SK-N-DZ (cell line): ENCODE measurements around the gene TRABD2B.

Source experiments
- DNase-seq: peaks from one replicate; pipeline ENCODE4 v3.0.0-alpha.2; 2015; ENCODE audit warnings: low spot score

TRABD2B gene

DNA sequence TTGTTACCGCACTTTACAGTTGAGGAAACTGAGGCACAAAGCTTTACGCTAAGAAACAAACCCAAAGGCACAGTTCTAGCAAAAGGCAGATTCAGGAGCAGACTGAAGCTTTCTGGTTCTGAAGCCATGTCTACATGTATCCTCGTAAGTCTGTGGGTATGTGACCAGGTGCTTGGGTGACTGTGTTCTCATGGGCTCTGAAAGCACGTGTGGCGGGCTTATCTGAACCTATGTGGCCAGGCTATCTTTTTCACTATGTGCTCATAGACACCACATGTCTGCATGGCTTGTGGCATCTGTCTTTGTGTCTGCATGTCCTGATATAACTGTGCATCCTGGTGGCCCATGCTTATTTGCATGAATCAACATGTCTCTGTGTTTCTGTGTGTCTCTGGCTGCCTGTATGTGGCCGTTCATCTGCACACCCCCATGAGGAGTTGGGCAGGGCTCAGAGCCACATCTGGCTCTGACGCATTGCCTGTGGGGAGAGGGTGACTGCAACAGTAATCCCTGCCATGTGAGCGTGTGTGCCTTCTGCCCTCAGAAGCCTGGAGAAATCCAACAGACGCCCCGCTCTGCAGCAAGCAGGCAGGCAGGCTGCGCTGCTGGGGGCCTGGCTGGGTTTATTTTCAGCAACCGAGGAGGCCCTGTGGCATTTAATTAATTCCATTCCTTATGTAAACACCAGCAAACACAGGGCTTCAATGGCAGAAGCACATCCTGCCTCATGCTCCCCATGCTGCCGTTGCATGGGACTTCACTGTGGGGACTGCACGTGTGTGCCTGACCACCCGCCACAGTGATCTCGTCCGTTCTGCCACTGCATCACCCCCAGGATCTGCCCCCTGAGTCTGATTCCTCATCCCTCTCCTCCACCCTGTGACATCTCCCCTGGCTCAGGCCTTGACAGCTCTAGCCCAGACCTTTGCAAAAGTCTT is 115.4 kb downstream of the TRABD2B start:
- peak; percentile 35 for DNase-seq

DNA sequence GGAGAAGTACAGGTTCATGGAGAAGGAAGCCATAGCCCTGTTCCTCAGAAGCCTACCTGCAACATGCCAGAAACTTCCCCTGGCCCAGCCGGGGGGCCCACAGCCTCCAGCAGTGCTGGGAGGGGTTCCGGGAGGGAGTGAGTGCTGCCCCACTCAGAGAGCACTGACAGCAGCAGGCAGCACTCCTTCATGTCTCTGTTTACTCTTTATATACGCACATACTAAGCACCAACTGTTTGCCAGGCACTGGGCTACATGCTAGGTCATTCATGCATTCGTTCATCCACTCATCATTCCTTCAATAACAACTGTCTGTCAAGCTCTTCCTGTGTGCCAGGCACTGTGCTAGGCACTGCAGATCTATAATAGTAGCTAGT is 120.6 kb downstream of the TRABD2B start:
- no peak for DNase-seq

DNA sequence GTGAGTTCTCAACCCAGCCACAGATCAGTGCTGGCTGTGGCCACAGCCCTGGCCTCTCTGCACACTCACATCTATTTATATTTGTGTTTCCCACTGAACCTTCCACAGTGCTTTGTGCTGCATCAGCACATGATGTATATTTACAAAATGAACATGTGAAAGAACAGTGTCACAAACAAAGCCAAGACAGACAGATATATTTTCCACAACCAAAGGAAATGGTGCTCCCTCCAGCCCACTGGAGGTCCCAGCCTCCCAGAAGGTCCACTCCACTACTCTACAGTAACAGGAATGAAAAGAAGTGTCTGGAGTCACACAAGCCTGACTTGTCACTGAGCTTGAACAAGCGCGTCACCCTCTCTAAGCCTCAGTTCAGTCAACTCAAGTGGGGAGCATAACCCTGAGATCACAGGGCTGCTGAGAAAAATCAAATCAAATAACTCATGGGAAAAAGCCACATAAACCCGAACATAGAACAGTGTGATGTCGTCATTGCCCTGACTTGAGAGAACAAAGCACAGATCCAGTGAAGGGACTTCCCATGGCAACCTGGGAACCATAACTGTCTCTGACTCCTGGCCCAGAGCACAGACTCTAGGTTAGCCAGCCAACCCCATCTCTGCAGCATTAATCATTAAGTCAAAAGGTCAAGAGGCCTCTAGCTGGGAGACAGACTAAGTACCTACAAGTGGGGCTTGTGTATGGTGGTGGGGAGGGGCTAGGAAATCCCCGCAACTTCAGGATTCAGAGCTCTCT is 121.2 kb downstream of the TRABD2B start:
- peak; percentile 29 for DNase-seq

DNA sequence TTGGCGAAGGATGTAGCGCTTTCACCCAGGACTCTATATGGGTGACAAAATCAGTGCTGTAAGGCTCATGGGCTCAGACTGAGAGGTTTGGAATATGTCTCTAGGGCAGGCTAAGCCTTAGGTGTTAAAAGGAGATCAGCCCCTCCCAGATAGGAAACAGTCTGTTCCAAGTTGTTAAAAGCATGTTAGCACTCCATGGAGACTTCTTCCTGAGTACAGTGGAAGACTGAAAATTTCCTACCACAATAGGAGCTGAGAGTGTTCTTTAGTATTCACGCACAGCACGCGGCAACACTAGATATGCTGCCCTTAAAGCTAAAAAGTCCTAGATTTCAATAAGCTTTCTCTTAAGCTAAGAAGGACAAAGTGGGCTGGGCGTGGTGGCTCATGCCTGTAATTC is 122.1 kb downstream of the TRABD2B start:
- DNase-seq, result no peak

DNA sequence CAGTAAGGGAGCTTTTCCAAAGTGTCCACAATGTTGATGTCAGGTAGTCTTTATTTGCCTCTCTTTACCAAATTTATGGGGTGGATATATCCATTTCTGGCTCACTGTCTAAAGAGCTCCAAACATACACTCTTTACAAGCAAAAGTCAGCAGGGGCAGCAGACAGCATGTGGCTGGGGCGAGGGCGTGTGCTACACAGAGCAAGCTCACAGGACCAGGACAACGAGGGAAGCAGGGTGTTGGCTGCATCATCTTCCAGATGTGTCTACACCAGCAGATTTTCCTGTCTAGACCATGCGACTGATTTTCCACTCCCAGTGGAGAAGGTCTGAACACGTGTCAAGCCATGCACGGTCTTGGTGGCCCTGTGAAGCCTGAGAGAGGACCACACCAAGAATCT is 123.8 kb downstream of the TRABD2B start:
- DNase-seq, result no peak

DNA sequence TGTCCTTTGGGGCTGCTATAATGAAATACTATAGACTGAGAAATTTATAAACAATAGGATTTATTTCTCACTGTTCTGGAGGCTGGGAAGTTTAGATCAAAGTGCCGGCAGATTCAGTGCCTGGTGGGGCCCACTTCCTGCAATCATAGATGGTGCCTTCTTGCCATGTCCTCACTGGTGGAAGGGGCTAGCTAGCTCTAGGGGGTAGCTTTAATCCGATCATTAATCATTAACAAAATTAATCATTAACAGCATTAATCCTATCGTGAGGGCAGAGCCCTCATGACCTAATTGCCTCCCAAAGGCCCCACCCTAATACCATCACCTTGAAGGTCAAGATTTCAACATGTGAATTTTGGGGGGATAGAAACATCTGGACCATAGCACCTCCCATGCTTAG is 124.3 kb downstream of the TRABD2B start:
- DNase-seq, result no peak

DNA sequence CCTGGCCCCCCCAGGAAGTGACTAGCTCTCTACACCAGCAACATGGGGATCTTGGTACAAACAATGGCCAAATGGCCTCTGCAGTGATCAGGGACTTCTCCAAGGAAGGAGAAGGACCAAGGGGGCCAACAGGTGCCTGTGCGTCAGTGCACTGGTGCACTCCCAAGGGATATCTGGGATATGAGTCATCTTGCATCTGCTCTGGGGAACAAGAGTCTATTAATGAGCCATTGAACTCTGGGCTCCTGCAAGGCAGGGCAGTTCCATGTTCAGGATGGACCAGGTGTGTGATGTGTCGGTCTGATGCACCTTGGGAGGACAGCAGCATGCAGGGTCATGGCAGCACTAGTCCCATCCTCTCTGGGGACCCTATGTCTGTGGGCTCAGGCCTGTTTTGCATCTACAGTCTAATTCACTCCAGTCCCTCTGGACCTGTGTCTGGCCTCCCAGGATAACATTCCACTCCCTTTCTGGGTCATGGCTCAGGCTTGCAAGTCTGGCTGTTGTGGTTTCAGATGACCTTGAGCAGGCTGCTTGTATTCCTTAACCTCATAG is 125.3 kb downstream of the TRABD2B start:
- peak; percentile 71 for DNase-seq

DNA sequence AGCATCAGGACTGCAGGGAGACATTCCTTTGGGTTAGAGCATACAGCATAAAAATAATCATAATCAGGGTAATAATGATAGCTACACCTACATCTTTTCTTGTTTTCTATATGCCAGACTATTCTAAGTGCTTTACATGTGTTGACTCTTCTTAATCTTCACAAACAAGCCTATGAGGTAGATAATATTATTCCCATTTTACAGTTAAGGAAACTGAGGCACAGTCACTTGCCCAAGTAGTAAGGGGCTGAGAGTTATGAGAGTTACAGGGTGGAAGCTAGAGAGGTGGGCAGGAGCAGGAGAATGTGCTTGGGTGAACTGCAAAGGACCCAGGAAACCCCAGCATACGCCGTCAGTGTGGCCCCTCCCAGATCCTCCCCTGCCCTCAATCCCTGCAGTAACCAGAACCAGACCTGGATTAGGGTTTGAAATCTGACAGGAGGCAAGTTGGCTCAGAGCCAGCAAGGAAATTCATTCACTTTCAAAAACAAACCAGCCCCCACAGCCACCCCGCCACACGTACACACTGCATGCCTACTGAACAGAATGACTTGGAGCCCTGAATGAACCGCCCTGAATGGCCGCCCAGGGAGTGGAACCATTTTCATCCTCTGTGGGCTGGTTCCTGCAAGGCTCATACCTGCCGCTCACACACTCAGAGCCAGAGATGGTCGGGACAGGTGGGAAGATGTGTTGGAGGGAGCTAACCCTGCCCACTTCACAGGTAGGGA is 126.1 kb downstream of the TRABD2B start:
- DNase-seq, result no peak

DNA sequence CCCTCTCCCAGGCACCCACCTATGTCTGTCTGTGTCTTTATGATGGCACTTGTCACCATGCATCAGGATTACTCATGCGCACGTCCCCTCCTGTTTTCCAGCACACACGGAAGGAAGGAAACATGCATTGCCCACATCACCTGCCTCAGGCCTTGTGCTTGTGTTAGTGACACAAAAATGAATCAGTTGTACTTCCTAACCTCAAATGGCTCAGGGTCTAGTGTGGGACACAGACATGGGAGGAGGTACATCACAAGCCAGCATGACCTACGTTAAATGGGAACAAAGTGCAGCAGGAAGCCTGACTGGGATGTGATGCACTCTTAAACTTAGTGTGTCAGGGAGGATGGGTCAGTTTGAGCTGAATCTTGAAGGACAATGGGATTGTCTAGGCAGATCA is 126.7 kb downstream of the TRABD2B start:
- no peak for DNase-seq

DNA sequence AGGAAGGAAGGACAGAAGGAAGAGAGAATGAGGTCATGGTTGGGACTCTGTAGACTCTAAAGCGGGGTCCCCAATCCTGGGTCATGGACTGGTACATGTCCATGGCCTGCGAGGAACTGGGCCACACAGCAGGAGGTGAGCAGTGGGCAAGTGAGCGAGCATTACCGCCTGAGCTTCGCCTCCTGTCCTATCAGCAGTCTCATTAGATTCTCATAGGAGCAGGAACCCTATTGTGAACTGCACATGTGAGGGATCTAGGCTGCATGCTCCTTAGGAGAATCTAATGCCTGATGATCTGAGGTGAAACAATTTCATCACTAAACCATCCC is 128.9 kb downstream of the TRABD2B start:
- DNase-seq, result no peak

DNA sequence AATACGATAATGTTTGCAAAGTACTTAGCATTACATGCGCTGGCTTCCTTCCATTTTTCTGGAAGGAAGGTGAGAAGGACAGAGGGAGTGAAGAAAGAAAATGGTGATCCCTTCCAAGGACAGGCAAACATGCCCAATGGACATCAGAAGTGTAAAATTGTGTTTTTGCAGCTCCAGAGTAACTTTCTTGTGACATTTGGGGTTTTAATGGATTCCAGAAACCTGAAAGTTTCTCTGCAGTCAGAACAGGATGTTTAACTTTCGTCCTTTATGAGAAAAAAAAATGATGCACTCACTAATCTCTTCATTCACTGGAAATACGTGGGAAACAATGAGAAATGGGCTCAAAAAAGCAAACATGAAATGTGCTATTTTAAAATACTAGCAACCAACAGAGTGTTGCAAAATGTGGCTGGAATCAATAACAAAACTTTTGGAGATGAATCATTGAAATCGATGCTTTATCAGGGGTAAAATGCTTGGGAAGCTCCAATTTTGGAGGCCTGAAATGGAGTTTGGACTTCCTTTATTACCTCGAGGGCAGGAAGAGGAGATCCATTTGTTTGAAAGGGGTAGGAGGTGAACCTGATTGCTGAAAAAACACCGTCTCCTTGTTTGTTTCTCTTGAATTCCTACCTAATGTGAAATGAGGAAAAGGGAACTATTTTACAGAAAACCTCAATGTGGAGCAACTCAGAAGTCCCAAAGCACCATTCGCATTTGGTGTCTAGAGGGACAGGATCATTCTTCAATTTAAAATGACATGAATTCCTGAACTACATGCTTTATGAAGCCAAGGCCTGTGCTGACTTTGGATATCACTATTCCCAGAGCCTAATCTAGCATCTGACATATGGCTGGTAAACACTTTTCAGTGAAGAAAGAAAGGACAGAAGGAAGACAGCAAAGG is 129.5 kb downstream of the TRABD2B start:
- DNase-seq, result no peak

DNA sequence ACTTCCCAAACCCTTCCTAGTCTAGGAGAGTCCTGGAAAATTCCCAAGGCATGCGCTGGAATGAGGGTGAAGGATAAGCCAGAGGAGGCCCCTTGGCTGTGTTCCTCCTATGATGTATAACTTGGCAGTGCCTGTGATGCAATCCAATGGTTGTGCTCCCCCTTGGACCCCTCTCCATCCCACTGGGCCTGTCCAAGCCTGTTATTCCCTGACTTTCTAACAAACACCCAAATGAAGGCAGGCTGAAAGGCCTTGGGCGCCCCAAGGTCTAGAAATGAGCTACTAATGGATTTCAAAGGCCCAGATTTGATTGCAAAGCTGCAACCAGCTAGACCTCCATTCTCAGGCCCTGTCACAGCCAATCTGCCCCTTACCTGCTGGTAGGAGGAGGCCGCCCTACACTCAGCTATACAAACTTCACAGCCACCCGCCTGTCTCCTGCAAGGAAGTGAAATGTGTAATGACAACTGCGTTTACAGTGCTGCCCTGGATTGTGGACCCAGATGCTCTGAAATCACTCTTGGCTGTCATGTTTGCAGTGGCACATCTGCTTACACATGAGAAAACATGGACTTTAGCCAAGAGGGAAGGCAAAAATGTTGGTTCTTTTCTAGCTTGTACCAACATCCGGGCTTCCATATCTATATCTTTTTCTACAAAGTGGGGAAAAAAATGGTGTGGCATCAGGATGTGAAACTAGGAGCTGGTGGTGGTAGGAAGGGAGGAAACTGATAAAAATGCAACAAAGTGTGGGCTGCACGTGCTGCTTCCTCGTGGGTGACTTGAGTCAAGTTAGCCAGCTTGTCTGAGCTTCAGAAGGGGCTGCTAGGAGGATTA is 130.4 kb downstream of the TRABD2B start:
- DNase-seq, result no peak

DNA sequence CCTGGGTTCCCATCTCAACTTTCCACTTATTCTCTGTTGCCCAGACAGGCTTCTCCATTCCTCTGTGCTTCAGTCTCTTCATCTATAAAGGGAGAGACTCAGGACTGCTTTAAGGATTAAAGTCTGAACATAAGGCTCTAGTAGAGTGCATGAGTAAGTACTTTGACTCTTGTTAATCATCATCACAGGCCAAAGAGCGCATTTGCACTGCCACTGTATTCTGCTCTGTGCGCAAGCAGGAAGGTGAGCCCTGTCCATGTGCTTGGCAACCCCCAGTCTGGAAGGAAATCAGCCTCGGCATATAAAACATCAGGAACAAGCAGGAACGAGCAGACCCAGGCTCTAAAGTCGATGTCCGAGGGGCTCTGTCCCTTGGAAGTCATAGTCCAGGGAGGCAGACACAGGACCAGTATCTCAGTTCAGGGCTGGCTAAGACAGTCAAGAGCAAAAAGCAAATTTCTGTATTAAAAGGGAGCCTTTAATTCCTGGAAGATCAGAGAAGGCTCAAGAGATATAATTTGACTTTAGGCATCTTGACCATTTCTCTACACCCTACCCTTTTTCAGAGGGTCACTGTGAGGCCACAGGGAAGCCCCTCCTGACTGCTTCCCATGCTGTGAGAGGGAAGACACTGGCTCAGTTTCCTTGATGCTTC is 131.2 kb downstream of the TRABD2B start:
- no peak for DNase-seq

DNA sequence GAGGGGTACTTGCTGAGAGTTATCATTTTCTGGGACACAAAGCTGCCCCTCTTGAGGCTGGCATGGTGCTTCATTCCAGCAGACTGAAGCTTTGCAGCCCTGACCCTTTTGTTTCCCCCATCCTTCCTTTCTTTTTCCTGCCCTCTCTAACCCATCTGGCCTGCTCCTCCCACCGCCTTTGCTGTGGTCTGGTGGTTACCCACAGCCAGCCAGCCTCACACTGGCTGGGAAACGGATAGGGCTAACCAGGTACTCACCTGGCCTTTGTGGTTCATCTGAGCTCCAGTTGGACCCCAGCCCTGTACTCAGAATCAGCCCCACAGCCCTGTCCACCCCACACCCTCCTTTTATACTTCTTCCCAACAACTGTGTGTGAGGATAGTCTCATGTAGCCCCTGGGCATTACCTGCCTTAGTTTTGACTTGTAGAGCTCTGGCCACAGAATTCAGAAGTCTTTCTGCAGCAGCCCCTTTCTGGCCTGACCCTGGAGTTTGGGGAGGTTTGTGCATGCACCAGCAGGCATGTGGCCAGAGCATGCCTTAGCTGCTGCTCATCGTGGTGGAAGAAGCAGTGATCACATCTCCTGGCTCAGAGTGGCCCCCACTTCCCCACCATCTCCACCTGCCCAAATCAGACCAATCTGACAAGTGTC is 138.0 kb downstream of the TRABD2B start:
- no peak for DNase-seq

DNA sequence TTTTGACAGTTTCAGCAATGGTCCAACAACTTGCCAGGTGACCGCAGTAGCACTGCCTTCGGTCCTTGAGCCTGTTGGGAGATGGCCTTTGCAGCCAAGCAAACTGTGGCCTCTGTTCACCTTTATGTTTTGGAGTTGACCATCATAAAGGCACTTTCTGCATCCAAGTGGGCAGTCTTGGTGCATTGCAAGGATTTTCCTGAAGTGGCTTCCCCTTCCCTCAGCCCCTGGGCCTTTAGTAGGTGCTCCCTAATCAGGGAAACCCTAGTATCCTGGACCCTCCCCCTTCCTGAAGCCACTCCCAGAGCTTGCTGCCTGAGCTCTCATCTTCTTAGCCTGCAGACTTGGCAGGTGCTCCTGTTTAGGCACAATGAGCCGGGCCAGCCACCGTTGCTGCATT is 140.2 kb downstream of the TRABD2B start:
- no peak for DNase-seq

DNA sequence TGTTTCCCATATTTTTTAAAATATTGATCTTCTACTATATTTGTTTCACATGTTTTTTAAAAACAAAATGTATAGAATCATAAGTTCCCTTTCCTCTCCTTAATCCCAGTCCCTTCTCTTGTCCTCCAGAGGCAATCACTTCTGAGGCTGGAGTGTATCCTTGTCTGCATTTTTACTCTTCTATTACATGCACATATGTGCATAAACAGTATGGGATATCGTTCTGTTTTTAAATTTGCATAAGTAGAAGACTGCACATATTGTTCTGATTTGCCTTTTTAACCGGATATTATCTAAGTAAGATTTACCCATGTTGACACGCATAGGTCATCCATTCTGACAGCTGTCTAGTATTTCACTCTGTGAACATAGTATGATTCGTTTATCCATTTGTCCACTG is 142.0 kb downstream of the TRABD2B start:
- DNase-seq, result no peak

DNA sequence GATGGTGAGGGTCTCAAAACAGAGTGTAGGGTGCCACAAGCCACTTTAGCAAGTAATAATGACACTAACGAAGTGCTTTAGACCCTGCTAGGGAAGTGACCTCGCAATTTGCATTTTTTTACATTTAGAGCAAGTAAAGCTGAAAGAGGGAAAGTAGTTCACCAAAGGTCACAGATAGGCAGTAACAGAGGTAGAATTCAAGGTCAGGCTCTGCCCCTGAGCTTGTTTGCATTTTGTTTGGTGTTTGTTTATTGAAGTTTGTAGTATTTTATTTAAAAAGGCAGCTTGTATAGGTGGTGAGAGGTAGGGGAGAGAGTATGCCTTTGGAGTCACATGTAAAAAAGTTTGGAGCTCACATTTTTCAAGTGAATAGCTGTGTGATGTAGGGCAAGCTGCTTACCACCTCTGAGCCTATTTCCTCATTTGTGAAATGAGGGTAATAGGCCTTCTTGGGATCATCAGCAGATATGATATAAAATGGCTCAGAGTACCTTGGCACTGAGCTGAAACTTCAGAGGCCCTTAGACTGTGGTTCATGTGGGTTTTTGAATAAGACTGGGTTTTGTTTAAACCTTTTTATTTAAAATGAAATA is 142.5 kb downstream of the TRABD2B start:
- no peak for DNase-seq

DNA sequence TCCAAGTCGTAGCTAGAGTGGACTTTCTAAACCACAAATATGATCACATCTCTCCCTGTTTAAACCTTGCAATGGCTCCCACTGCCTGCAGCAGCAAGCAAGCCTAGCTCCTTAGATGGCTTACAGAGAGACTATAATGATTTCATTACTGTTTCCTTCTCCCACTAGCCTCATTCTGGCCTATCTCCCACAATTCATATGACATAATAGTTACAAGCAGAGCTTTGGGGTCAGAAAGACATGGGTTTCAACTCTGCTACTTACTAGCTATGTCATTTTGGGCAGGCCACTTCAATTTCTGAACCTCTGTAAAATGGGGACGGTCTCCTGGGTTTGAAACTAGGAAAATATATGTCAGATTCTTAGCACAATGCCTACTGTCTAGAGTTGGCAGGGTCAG is 143.3 kb downstream of the TRABD2B start:
- DNase-seq, result no peak

DNA sequence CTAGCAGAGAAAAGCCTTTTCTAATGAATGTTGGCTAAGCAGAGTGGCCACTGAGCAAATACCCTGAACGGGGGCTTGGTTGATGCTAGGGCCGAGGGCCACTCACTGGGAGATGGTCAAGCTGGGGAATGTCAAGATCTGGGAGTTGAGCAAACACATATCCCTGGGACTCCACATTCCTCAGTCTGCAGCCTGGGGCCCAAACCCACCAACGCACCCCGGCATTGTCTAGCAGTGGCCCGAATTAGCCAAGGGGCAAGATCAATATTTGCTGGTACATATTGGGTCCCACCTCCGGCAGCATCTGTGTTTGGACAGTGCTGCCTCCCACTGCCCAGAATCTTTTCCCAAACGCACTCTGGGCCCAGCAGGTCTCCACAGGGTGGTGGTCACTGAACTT is 144.1 kb downstream of the TRABD2B start:
- no peak for DNase-seq
